ENCODE measurements around the gene C4B.

Gene C4B

GRCh38 chr6:32084780-32085179, 70.2 kb downstream of the C4B start:
- DNase-seq = no peak
